HEK293T (cell line): ENCODE results near the gene BBC3.
"Not testable (repeated sequence)": the region's sequence is repeated elsewhere in the genome, so short reads cannot be mapped to it uniquely, and the experiment has no call there.

Experiments used
- CTCF ChIA-PET: fragments of 350-600 bp; formaldehyde crosslinking; extraction: SDS; loops from one replicate; lab custom pipeline; 2021; ENCODE audit warnings: antibody characterized with exemption, inconsistent platforms; lab: Yijun Ruan, JAX
- POLR2A ChIA-PET: fragments of 350-600 bp; formaldehyde crosslinking; extraction: SDS; loops from one replicate; lab custom pipeline; 2020; ENCODE audit warnings: antibody characterized with exemption, inconsistent platforms; lab: Yijun Ruan, JAX
- DNase-seq: peaks from one replicate; pipeline ENCODE4 v3.0.0; 2012; ENCODE audit warnings: mixed read lengths; ENCODE audit errors: extremely low spot score
- ARNT ChIP-seq: fragments of 450-650 bp; IDR thresholded peaks from 2 replicates; pipeline ENCODE4 v1.6.1; 2017; ENCODE audit warnings: mild to moderate bottlenecking
- BHLHE40 ChIP-seq: fragments of 450-650 bp; IDR thresholded peaks from 2 replicates; pipeline ENCODE4 v1.6.1; 2016; ENCODE audit warnings: mild to moderate bottlenecking, moderate library complexity, borderline replicate concordance
- CTBP1 ChIP-seq: fragments of 450-650 bp; IDR thresholded peaks from 2 replicates; pipeline ENCODE4 v1.6.1; 2016; ENCODE audit warnings: borderline replicate concordance
- ELF4 ChIP-seq: fragments of 450-650 bp; IDR thresholded peaks from 2 replicates; pipeline ENCODE4 v1.6.1; 2017; ENCODE audit warnings: antibody characterized with exemption
- FOXA1 ChIP-seq: fragments of 450-650 bp; IDR thresholded peaks from 2 replicates; pipeline ENCODE4 v1.6.1; 2016; ENCODE audit warnings: mild to moderate bottlenecking
- FOXK2 ChIP-seq: fragments of 450-650 bp; IDR thresholded peaks from 2 replicates; pipeline ENCODE4 v1.6.1; 2016; ENCODE audit warnings: mild to moderate bottlenecking
- FOXM1 ChIP-seq: fragments of 450-650 bp; IDR thresholded peaks from 2 replicates; pipeline ENCODE4 v1.6.1; 2017; ENCODE audit warnings: mild to moderate bottlenecking, borderline replicate concordance
- HDGF ChIP-seq: fragments of 450-650 bp; IDR thresholded peaks from 2 replicates; pipeline ENCODE4 v1.6.1; 2017; ENCODE audit warnings: antibody characterized with exemption, borderline replicate concordance
- L3MBTL2 ChIP-seq: fragments of 450-650 bp; conservative IDR thresholded peaks from 2 replicates; pipeline ENCODE4 v1.6.1; 2016; ENCODE audit warnings: mild to moderate bottlenecking
- LEF1 ChIP-seq: fragments of 450-650 bp; IDR thresholded peaks from 2 replicates; pipeline ENCODE4 v1.6.1; 2017; ENCODE audit warnings: mild to moderate bottlenecking, borderline replicate concordance
- NFRKB ChIP-seq: fragments of 450-650 bp; IDR thresholded peaks from 2 replicates; pipeline ENCODE4 v1.6.1; 2016; ENCODE audit warnings: mild to moderate bottlenecking, moderate library complexity
- PKNOX1 ChIP-seq: fragments of 450-650 bp; IDR thresholded peaks from 2 replicates; pipeline ENCODE4 v1.6.1; 2016
- SP1 ChIP-seq: fragments of 450-650 bp; IDR thresholded peaks from 2 replicates; pipeline ENCODE4 v1.6.1; 2017
- SUZ12 ChIP-seq: fragments of 450-650 bp; IDR thresholded peaks from 2 replicates; pipeline ENCODE4 v1.6.1; 2016; ENCODE audit warnings: mild to moderate bottlenecking
- TARDBP ChIP-seq: fragments of 450-650 bp; IDR thresholded peaks from 2 replicates; pipeline ENCODE4 v1.6.1; 2016
- ZNF384 ChIP-seq: fragments of 450-650 bp; IDR thresholded peaks from 2 replicates; pipeline ENCODE4 v1.6.1; 2016

BBC3 gene

GRCh38 chr19:47269596-47269995 lies 38.6 kb upstream of the BBC3 start:
- no peak for TF ChIP-seq CTBP1
- TF ChIP-seq SP1: no peak
- TF ChIP-seq FOXM1: no peak
- TF ChIP-seq TARDBP: no peak
- no peak for DNase-seq
- ChIA-PET CTCF (interaction anchor here (1.1 kb wide), 1 partner anchor 8 kb away, joined by 3 read pairs; no protein-coding TSS in a partner anchor), POLR2A (interaction anchor here (2.2 kb wide), 1 partner anchor 13 kb away, joined by 8 read pairs; the partner anchor contains the start of gene CCDC9)

- ChIA-PET POLR2A (interaction anchor here (1.1 to 2.2 kb wide), 2 partner anchors 11 to 81 kb away, joined by 5 to 8 read pairs; partner anchors contain the start of genes CCDC9 and DHX34), CTCF (no interaction called here)
- DNase-seq: no peak
- TF ChIP-seq SUZ12: no peak
- no peak for TF ChIP-seq FOXK2
- TF ChIP-seq FOXM1: no peak
- TF ChIP-seq TARDBP: no peak
- no peak for TF ChIP-seq SP1
- TF ChIP-seq ELF4: no peak
- no peak for TF ChIP-seq L3MBTL2
- no peak for TF ChIP-seq PKNOX1
- no peak for TF ChIP-seq LEF1
- TF ChIP-seq ARNT: no peak
Measured at GRCh38 chr19:47268028-47268427, 37.0 kb upstream of the BBC3 start.

- ChIA-PET CTCF (interaction anchor here (0.7 kb wide), 1 partner anchor 124 kb away, joined by 3 read pairs; no protein-coding TSS in a partner anchor), POLR2A (interaction anchor here (1.1 to 2.2 kb wide), 2 partner anchors 11 to 81 kb away, joined by 5 to 8 read pairs; partner anchors contain the start of genes CCDC9 and DHX34)
- no peak for TF ChIP-seq HDGF
- TF ChIP-seq FOXK2: no peak
- TF ChIP-seq SUZ12: no peak
- TF ChIP-seq TARDBP: no peak
- no peak for TF ChIP-seq CTBP1
- TF ChIP-seq NFRKB: no peak
- TF ChIP-seq ELF4: no peak
- TF ChIP-seq BHLHE40: no peak
- no peak for TF ChIP-seq PKNOX1
- no peak for TF ChIP-seq L3MBTL2
- TF ChIP-seq SP1: no peak
- no peak for DNase-seq
Measured at GRCh38 chr19:47267350-47267759, 36.4 kb upstream of the BBC3 start.

- DNase-seq: no peak
- TF ChIP-seq SUZ12: no peak
- TF ChIP-seq ARNT: no peak
- no peak for TF ChIP-seq HDGF
- no peak for TF ChIP-seq NFRKB
- no peak for TF ChIP-seq FOXM1
- no peak for TF ChIP-seq CTBP1
- TF ChIP-seq PKNOX1: no peak
- no peak for TF ChIP-seq ELF4
- TF ChIP-seq FOXK2: no peak
- TF ChIP-seq BHLHE40: no peak
- TF ChIP-seq SP1: no peak
- TF ChIP-seq FOXA1: no peak
- no peak for TF ChIP-seq ZNF384
- TF ChIP-seq L3MBTL2: no peak
- TF ChIP-seq LEF1: no peak
- no peak for TF ChIP-seq TARDBP
- CTCF ChIA-PET: interaction anchor here (0.7 kb wide), 1 partner anchor 125 kb away, joined by 3 read pairs; no protein-coding TSS in a partner anchor
- POLR2A ChIA-PET: no interaction called here
Measured at GRCh38 chr19:47266401-47266941, 35.5 kb upstream of the BBC3 start.

GRCh38 chr19:47264629-47265028 lies 33.6 kb upstream of the BBC3 start:
- DNase-seq: no peak
- ChIA-PET POLR2A (no interaction called here), CTCF (no interaction called here)
- TF ChIP-seq FOXK2: no peak
- no peak for TF ChIP-seq L3MBTL2
- no peak for TF ChIP-seq HDGF
- TF ChIP-seq CTBP1: no peak
- TF ChIP-seq ZNF384: no peak
- TF ChIP-seq FOXM1: no peak
- TF ChIP-seq PKNOX1: no peak
- no peak for TF ChIP-seq ARNT
- no peak for TF ChIP-seq ELF4
- no peak for TF ChIP-seq BHLHE40

GRCh38 chr19:47261946-47262793 lies 31.2 kb upstream of the BBC3 start:
- POLR2A ChIA-PET, DNase-seq: not testable (repeated sequence)
- CTCF ChIA-PET: interaction anchor here (1.0 kb wide), 1 partner anchor 7 kb away, joined by 3 read pairs; no protein-coding TSS in a partner anchor
